Neural progenitor cell (in vitro differentiated cells): ENCODE data around the gene DDX25. TPM values are rescaled to one million over a fixed set of nuclear protein-coding genes. Genes with fewer than 3 reads are reported as not detected.
A peak's percentile ranks its signal among the peaks of the same experiment; 100 is the strongest.
"Not testable (repeated sequence)": the region's sequence is repeated elsewhere in the genome, so short reads cannot be mapped to it uniquely, and the experiment has no call there.

Source experiments
- DNase-seq: peaks from one replicate; pipeline ENCODE4 v3.0.0-alpha.2; 2016; ENCODE audit warnings: low spot score
- H2AFZ ChIP-seq: fragments of 200-600 bp; sonication (generic); replicated peaks from 2 replicates; pipeline ENCODE4 v1.6.1; 2016; ENCODE audit warnings: antibody characterized with exemption
- H3F3A ChIP-seq: fragments of 200-600 bp; sonication (generic); 2 replicates; pipeline ENCODE4 v1.6.1; 2016; ENCODE audit warnings: antibody characterized with exemption, low read depth
- H3K27ac ChIP-seq: fragments of 200-600 bp; sonication (generic); 2 replicates; pipeline ENCODE4 v1.5.1; 2016; ENCODE audit warnings: mild to moderate bottlenecking
- H3K27me3 ChIP-seq: fragments of 200-600 bp; sonication (generic); 2 replicates; pipeline ENCODE4 v1.6.1; 2016; ENCODE audit warnings: mild to moderate bottlenecking, moderate library complexity
- H3K36me3 ChIP-seq: fragments of 200-600 bp; sonication (generic); 2 replicates; pipeline ENCODE4 v1.5.1; 2016
- H3K4me1 ChIP-seq: fragments of 200-600 bp; sonication (generic); 2 replicates; pipeline ENCODE4 v1.6.1; 2016; ENCODE audit warnings: mixed run types
- H3K4me2 ChIP-seq: fragments of 200-600 bp; sonication (generic); 2 replicates; pipeline ENCODE4 v1.6.1; 2016
- H3K4me3 ChIP-seq: fragments of 200-600 bp; sonication (generic); 2 replicates; pipeline ENCODE4 v1.5.1; 2016
- H3K79me2 ChIP-seq: fragments of 200-600 bp; sonication (generic); 2 replicates; pipeline ENCODE4 v1.6.1; 2016; ENCODE audit warnings: low read depth
- H3K9ac ChIP-seq: fragments of 200-600 bp; sonication (generic); 2 replicates; pipeline ENCODE4 v1.6.1; 2016
- H3K9me3 ChIP-seq: fragments of 200-600 bp; sonication (generic); 2 replicates; pipeline ENCODE4 v1.5.1; 2016; ENCODE audit warnings: low read depth
- H4K20me1 ChIP-seq: fragments of 200-600 bp; sonication (generic); 2 replicates; pipeline ENCODE4 v1.6.1; 2016; ENCODE audit warnings: low read depth
- H3K27ac Mint-ChIP-seq: 3 replicates; pipeline ENCODE4 v1.8.0; 2021; ENCODE audit warnings: mixed read lengths
- H3K27me3 Mint-ChIP-seq: 2 replicates; pipeline ENCODE4 v1.8.0; 2022; ENCODE audit warnings: low read depth, mild to moderate bottlenecking, inconsistent platforms, moderate library complexity, mixed read lengths; ENCODE audit not compliant: insufficient read depth
- H3K36me3 Mint-ChIP-seq: 3 replicates; pipeline ENCODE4 v1.8.0; 2021; ENCODE audit warnings: mixed read lengths
- H3K4me1 Mint-ChIP-seq: 3 replicates; pipeline ENCODE4 v1.8.0; 2021; ENCODE audit warnings: mixed read lengths
- H3K4me3 Mint-ChIP-seq: 3 replicates; pipeline ENCODE4 v1.8.0; 2021; ENCODE audit warnings: mild to moderate bottlenecking, moderate library complexity, mixed read lengths
- H3K9me3 Mint-ChIP-seq: 3 replicates; pipeline ENCODE4 v1.8.0; 2020; ENCODE audit warnings: mixed read lengths
- CTCF ChIP-seq: fragments of 200-600 bp; sonication (generic); IDR thresholded peaks from 2 replicates; pipeline ENCODE4 v1.5.1; 2017; ENCODE audit warnings: antibody characterized with exemption, mild to moderate bottlenecking
- EZH2 ChIP-seq: fragments of 200-600 bp; sonication (generic); IDR thresholded peaks from 2 replicates; pipeline ENCODE4 v1.6.1; 2017; ENCODE audit warnings: antibody characterized with exemption, mild to moderate bottlenecking, moderate library complexity
- EZH2phosphoT487 ChIP-seq: fragments of 200-600 bp; sonication (generic); IDR thresholded peaks from 2 replicates; pipeline ENCODE4 v1.6.1; 2017; ENCODE audit warnings: antibody characterized with exemption
- total RNA-seq: library from RNA; depleted of rRNA; stranded (reverse); fragments of >200 nt; gene quantifications from 2 replicates; pipeline ENCODE4 v1.2.3, GENCODE V29; 2015; ENCODE audit warnings: low replicate concordance

DDX25 gene
- total RNA-seq, 1 donor from 2014 or later = 12.4 TPM

- no peak overlapping the region for H3K27ac Mint-ChIP-seq
- Histone ChIP-seq H3K4me3 (peak overlapping the region; percentile 77), H2AFZ (peak overlapping the region; percentile 70), H3K4me2 (peak overlapping the region; percentile 75), H3K9ac (no peak overlapping the region), H4K20me1 (peaks cover 4% of the 10 kb centered on the region), H3K4me1 (peaks cover 5% of the 10 kb centered on the region), H3K9me3 (no peaks in the 10 kb centered on the region), H3K36me3 (no peaks in the 10 kb centered on the region), H3K79me2 (peaks cover 25% of the 10 kb centered on the region), H3F3A (peaks cover 29% of the 10 kb centered on the region), H3K27me3 (peaks cover 32% of the 10 kb centered on the region), H3K27ac (no peak overlapping the region)
- H3K4me3 Mint-ChIP-seq = peak overlapping the region; percentile 82
- H3K4me1 Mint-ChIP-seq = peaks cover 17% of the 10 kb centered on the region
- H3K36me3 Mint-ChIP-seq = peaks cover 5% of the 10 kb centered on the region
- H3K27me3 Mint-ChIP-seq = peaks cover 12% of the 10 kb centered on the region
- no peak for TF ChIP-seq EZH2
- TF ChIP-seq EZH2phosphoT487 = no peak
- no peak for TF ChIP-seq CTCF
- DNase-seq = no peak
- no peaks in the 10 kb centered on the region for H3K9me3 Mint-ChIP-seq
Observed at GRCh38 chr11:125904678-125905077, 370 bp downstream of the DDX25 start.

GRCh38 chr11:125910226-125910849 lies 6.0 kb downstream of the DDX25 start:
- Histone ChIP-seq H3K4me3 (no peak overlapping the region), H3K36me3 (no peaks in the 10 kb centered on the region), H3F3A (peaks cover 7% of the 10 kb centered on the region), H3K9me3 (no peaks in the 10 kb centered on the region), H3K4me1 (no peaks in the 10 kb centered on the region), H3K4me2 (no peak overlapping the region), H3K9ac (no peak overlapping the region), H2AFZ (no peak overlapping the region), H3K27ac (no peak overlapping the region), H3K79me2 (no peaks in the 10 kb centered on the region), H3K27me3 (peaks cover 12% of the 10 kb centered on the region), H4K20me1 (no peaks in the 10 kb centered on the region)
- Mint-ChIP-seq H3K27me3 (peaks cover 3% of the 10 kb centered on the region), H3K9me3 (no peaks in the 10 kb centered on the region), H3K4me1 (no peaks in the 10 kb centered on the region), H3K36me3 (peaks cover 3% of the 10 kb centered on the region), H3K4me3 (no peak overlapping the region), H3K27ac (no peak overlapping the region)
- DNase-seq = no peak
- TF ChIP-seq CTCF = no peak

GRCh38 chr11:125914601-125915000 lies 10.3 kb downstream of the DDX25 start:
- peak; percentile 28 for TF ChIP-seq CTCF
- not testable (repeated sequence) for H4K20me1 ChIP-seq, H3K79me2 ChIP-seq, H3K9me3 ChIP-seq, H3K4me1 ChIP-seq, H3K27ac ChIP-seq, H3F3A ChIP-seq, H3K36me3 ChIP-seq, H3K4me3 Mint-ChIP-seq, H3K4me1 Mint-ChIP-seq, H3K4me2 ChIP-seq, H3K27ac Mint-ChIP-seq, H3K9ac ChIP-seq, DNase-seq, H3K36me3 Mint-ChIP-seq, H3K27me3 ChIP-seq, H2AFZ ChIP-seq, H3K9me3 Mint-ChIP-seq, H3K27me3 Mint-ChIP-seq, H3K4me3 ChIP-seq
